Mesendoderm (in vitro differentiated cells): ENCODE data around the gene GOLGA6A.
"Not testable (repeated sequence)": the region's sequence is repeated elsewhere in the genome, so short reads cannot be mapped to it uniquely, and the experiment has no call there.

Experiments used
- DNase-seq: peaks from one replicate; pipeline ENCODE4 v3.0.0; 2013
- H2AK5ac ChIP-seq: 2 replicates; pipeline ENCODE4 v1.6.1; 2013; ENCODE audit warnings: low read length, inconsistent platforms
- H2BK120ac ChIP-seq: 2 replicates; pipeline ENCODE4 v1.6.1; 2013; ENCODE audit warnings: low read depth, mild to moderate bottlenecking, low read length, moderate library complexity, mixed read lengths
- H2BK15ac ChIP-seq: replicated peaks from 2 replicates; pipeline ENCODE4 v1.6.1; 2013; ENCODE audit warnings: low read depth, mild to moderate bottlenecking, moderate library complexity
- H2BK5ac ChIP-seq: 2 replicates; pipeline ENCODE4 v1.6.1; 2013; ENCODE audit warnings: low read length, inconsistent platforms
- H3K18ac ChIP-seq: 2 replicates; pipeline ENCODE4 v1.6.1; 2013; ENCODE audit warnings: mild to moderate bottlenecking, low read length, mixed read lengths
- H3K23ac ChIP-seq: one replicate; pipeline ENCODE4 v1.6.1; 2013; ENCODE audit warnings: low read length
- H3K27ac ChIP-seq: 2 replicates; pipeline ENCODE4 v1.5.1; 2013; ENCODE audit warnings: low read depth, mild to moderate bottlenecking, inconsistent platforms, low read length, moderate library complexity
- H3K27me3 ChIP-seq: 2 replicates; pipeline ENCODE4 v1.6.1; 2013; ENCODE audit warnings: low read length, control low read depth, mild to moderate bottlenecking, inconsistent platforms; ENCODE audit not compliant: insufficient read depth, poor library complexity
- H3K36me3 ChIP-seq: 2 replicates; pipeline ENCODE4 v1.6.1; 2013; ENCODE audit warnings: low read length, inconsistent platforms; ENCODE audit not compliant: control insufficient read depth, insufficient read depth
- H3K4ac ChIP-seq: one replicate; pipeline ENCODE4 v1.6.1; 2013; ENCODE audit warnings: low read depth, mild to moderate bottlenecking, low read length, moderate library complexity
- H3K4me1 ChIP-seq: 2 replicates; pipeline ENCODE4 v1.6.1; 2013; ENCODE audit warnings: low read depth, low read length, inconsistent platforms; ENCODE audit not compliant: control insufficient read depth
- H3K4me2 ChIP-seq: 2 replicates; pipeline ENCODE4 v1.6.1; 2013; ENCODE audit warnings: low read length
- H3K4me3 ChIP-seq: 2 replicates; pipeline ENCODE4 v1.5.1; 2013; ENCODE audit warnings: mild to moderate bottlenecking, low read length
- H3K56ac ChIP-seq: one replicate; pipeline ENCODE4 v1.6.1; 2013; ENCODE audit warnings: low read length
- H3K79me1 ChIP-seq: 2 replicates; pipeline ENCODE4 v1.6.1; 2013; ENCODE audit warnings: low read length, inconsistent platforms
- H3K79me2 ChIP-seq: 2 replicates; pipeline ENCODE4 v1.6.1; 2013; ENCODE audit warnings: mild to moderate bottlenecking, low read length; ENCODE audit not compliant: control insufficient read depth, insufficient read depth
- H3K9ac ChIP-seq: 2 replicates; pipeline ENCODE4 v1.6.1; 2013; ENCODE audit warnings: low read length, inconsistent platforms
- H4K5ac ChIP-seq: one replicate; pipeline ENCODE4 v1.6.1; 2013; ENCODE audit warnings: low read length
- H4K8ac ChIP-seq: one replicate; pipeline ENCODE4 v1.6.1; 2013; ENCODE audit warnings: low read depth, mild to moderate bottlenecking, control low read depth, low read length, moderate library complexity
- WGBS: extraction: QIAGEN DNeasy Blood & Tissue Kit; methylation state at CpG from one replicate; pipeline ENCODE4 v1.1.7; 2013; ENCODE audit warnings: low lambda C conversion rate, missing lambda C conversion rate; ENCODE audit not compliant: insufficient coverage; ENCODE audit errors: extremely low coverage; 5-methylcytosine and 5-hydroxymethylcytosine counted together

Gene GOLGA6A

DNA sequence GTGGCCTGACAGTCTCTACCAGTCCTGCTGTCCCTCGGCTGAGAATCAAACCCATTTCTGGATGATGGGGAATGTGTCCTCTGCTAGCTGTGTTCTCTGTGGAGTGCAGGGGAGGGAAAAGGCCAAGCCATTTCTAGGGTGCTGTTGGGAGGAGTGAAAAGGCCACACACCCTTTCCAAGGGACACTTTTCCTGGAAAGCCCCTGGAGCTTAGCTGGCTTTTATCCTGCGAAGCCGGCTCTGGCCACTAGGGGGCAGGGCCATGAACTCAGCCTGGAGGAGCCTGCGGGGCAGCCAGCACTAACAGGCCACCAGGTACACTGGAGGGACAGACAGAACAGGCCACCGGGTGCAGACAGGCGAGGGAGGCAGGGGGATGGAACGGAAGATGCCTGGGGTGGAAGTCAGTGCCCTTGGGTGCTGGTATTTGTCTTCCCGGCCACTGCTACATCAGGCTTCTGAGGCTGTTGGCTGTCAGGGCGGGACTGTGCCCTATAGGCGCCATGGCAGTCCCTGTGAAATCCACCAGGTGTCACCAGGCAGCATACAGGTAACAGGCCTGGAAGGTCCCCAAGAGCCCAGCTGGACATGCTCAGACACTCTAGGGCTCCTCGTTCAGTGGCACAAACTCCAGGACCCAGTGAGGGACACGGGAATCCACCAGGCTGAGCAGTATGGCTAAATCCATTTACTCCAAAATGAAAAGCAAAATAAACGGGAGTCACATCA, 16.5 kb downstream of the GOLGA6A start:
- not testable (repeated sequence) for H3K36me3 ChIP-seq, H3K4me1 ChIP-seq, H2BK15ac ChIP-seq, H2BK5ac ChIP-seq, DNase-seq, H3K27ac ChIP-seq, H3K9ac ChIP-seq, H3K56ac ChIP-seq, H3K4me2 ChIP-seq, H2BK120ac ChIP-seq, H3K4me3 ChIP-seq, H3K18ac ChIP-seq, H4K8ac ChIP-seq, H3K4ac ChIP-seq, H3K79me1 ChIP-seq, H2AK5ac ChIP-seq, H3K27me3 ChIP-seq, H3K79me2 ChIP-seq, H3K23ac ChIP-seq, H4K5ac ChIP-seq
- no CpG with 5 or more reads among the region's 13 CpGs for WGBS

DNA sequence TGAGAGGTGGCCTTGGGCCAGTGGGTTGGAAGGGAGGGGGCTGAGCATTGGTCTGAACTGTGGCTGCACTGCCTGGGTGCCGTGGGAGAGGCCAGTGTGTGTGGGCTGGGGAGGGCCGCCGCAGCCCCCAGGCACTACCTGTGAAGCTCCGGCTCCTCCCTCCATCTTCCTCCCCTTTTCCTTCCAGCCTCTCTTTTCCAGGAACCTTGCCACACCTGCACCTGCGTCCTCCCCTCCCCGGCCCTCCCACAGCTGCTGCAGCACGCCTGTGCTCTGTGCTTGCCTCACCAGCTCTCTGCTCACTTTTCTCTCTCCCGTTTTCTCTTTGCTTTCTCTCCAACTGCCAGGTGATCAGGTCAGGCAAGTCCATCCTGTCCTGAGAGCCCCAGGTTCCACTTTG, 17.5 kb downstream of the GOLGA6A start:
- not testable (repeated sequence) for H3K79me1 ChIP-seq, H3K9ac ChIP-seq, H3K4me2 ChIP-seq, H3K36me3 ChIP-seq, H4K5ac ChIP-seq, H3K27me3 ChIP-seq, H3K4me3 ChIP-seq, H3K18ac ChIP-seq, H2AK5ac ChIP-seq, H3K4me1 ChIP-seq, H3K27ac ChIP-seq, H2BK5ac ChIP-seq, H3K23ac ChIP-seq, DNase-seq, H4K8ac ChIP-seq, H3K79me2 ChIP-seq, H2BK120ac ChIP-seq, H3K4ac ChIP-seq, H2BK15ac ChIP-seq, H3K56ac ChIP-seq
- no CpG with 5 or more reads among the region's 8 CpGs for WGBS

DNA sequence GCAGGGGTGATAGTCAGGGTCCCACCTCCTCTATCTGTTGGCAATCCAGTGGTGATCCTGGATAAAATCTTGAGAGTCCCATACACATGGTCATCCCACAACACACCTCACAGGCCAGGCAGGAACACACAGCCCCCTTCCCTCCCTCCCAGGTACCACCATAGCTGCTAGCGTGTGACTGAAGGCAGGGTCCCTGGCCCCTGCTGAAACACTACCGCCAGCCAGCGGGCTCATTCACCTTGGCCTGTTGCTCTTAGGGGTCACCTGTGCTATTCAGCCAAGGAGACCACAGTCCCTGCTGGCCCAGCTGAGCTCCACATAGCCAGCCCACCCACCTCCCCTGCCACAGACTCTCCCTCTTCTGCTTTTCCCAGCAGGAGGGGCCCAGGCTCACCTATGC, 18.2 kb downstream of the GOLGA6A start:
- not testable (repeated sequence) for H3K4ac ChIP-seq, H3K4me1 ChIP-seq, H3K36me3 ChIP-seq, H2BK15ac ChIP-seq, H3K9ac ChIP-seq, H2AK5ac ChIP-seq, H4K8ac ChIP-seq, H3K79me2 ChIP-seq, H3K23ac ChIP-seq, H3K4me2 ChIP-seq, H3K18ac ChIP-seq, H3K79me1 ChIP-seq, H3K27ac ChIP-seq, H3K4me3 ChIP-seq, DNase-seq, H3K56ac ChIP-seq, H3K27me3 ChIP-seq, H2BK120ac ChIP-seq, H4K5ac ChIP-seq, H2BK5ac ChIP-seq
- WGBS, result no CpG with 5 or more reads among the region's 3 CpGs

DNA sequence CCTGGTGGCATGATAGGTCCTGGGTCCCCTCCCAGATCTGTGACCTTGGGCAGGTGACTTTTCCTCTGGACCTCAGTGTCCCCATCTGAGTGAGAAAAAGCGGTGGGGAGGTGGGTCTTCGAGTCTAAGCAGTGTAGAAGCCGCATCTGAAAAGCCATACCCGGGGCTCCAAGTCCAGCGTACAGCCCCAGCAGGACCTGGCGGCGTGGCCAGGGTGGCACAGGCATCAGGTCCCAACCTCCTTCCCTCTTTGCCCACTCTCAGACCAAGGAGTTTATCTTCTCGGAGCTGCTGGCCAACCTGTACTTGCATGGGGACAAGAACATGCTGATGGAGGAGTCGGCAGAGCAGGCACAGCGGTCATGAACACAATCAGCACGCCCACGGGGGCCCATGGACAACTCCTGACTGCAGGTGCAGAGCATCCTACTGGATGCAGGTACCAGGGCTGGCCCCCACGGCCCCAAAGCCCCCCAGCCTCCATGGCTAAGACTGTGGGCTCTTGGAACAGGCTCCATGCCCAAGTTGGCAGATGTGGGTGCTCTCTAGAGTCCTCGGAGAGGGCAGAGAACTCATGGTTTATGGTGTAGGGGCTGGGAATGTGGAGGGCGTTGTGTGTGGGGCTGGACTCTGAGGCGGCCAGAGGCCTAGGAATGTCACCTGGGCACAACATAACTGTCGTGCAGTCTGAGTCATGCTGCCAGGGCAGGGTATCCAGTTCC, 18.8 kb downstream of the GOLGA6A start:
- H2BK15ac ChIP-seq, H2BK120ac ChIP-seq, H3K4me3 ChIP-seq, H4K5ac ChIP-seq, H3K36me3 ChIP-seq, H3K23ac ChIP-seq, H3K27ac ChIP-seq, H3K27me3 ChIP-seq, H3K4me1 ChIP-seq, H3K4me2 ChIP-seq, H3K56ac ChIP-seq, H2AK5ac ChIP-seq, DNase-seq, H3K79me2 ChIP-seq, H4K8ac ChIP-seq, H3K9ac ChIP-seq, H3K79me1 ChIP-seq, H3K18ac ChIP-seq, H2BK5ac ChIP-seq, H3K4ac ChIP-seq: not testable (repeated sequence)
- WGBS, result no CpG with 5 or more reads among the region's 17 CpGs

DNA sequence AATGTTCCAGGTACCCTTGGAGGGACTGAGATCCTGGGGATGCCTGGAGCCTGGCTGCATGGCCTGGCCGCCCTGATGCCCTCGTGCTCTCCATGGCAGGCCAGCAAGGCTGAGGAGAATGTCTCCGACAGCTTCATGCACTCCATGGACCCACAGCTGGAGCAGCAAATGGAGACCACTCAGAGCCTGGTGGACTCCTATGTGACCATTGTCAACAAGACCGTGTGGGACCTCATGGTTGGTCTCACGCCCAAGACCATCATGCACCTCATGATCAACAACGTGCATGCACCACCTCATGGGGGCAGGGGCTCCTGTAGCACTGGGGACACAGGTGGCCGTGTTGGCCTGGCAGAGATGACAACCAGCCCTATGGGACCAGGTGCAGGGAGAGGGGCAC, 19.7 kb downstream of the GOLGA6A start:
- Histone ChIP-seq H3K79me1 (no peaks in the 10 kb centered on the region), H3K4me3 (no peak overlapping the region), H3K4me1 (no peaks in the 10 kb centered on the region), H4K5ac (no peak overlapping the region), H3K9ac (no peak overlapping the region), H4K8ac (no peak overlapping the region), H3K4me2 (no peak overlapping the region), H3K36me3 (no peaks in the 10 kb centered on the region), H2BK15ac (no peak overlapping the region), H3K27ac (no peak overlapping the region), H2BK120ac (no peak overlapping the region), H2AK5ac (no peak overlapping the region), H2BK5ac (no peak overlapping the region), H3K4ac (no peak overlapping the region), H3K27me3 (no peaks in the 10 kb centered on the region), H3K79me2 (no peaks in the 10 kb centered on the region), H3K56ac (no peak overlapping the region), H3K18ac (no peak overlapping the region), H3K23ac (no peak overlapping the region)
- no peak for DNase-seq
- WGBS, result no CpG with 5 or more reads among the region's 7 CpGs
